ENCODE results near the gene LRP11.
A peak's percentile ranks its signal among the peaks of the same experiment; 100 is the strongest.
"Not testable (repeated sequence)": the region's sequence is repeated elsewhere in the genome, so short reads cannot be mapped to it uniquely, and the experiment has no call there.

Gene LRP11

GRCh38 chr6:149867876-149868640 lies 3.9 kb upstream of the LRP11 start:
- DNase-seq = peak; percentile 73

DNA sequence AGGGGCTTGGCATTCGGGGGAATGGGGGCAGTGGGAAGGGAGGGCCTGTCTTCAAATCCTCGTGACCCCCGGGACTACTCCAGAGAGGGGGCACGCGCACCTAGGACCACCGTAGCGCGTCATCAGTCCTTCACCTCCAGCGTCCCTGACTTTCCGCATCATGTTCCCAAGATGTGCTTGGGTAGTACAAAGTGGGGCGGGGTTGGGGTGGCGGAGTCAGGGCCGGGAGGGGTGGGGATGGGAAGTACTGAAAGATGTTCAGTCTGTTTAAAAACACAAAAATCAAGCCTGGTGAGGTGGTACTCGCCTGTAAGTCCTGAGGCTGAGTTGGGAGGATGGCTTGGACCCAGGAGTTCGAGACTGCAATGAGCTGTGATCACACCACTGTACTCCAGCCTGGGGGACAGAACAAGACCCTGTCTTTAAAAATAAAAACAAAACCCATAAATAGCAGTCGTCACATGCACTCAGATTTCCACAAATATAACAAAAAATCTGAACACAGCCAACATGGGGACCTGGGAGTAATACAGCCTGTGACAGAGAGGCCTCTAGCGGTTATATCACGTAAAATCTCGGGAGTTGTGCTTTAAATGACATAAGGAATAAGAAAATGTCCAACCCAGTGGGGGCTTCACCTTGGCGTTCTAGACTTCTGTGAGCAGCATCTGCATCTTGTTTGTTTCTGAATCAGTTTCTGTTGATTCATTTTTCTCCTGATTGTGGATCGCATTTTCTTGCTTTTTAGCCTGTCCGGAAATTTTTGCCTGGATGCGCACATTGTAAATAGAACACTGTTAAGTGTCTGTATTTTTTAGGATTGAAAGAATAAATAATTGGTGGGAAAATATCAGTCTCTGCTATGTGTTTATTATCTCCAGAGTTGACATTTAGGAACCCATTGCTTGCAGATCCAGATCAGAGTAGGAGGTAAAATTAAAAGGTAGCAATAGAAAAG lies 698 bp upstream of the LRP11 start:
- no peak for DNase-seq

DNA sequence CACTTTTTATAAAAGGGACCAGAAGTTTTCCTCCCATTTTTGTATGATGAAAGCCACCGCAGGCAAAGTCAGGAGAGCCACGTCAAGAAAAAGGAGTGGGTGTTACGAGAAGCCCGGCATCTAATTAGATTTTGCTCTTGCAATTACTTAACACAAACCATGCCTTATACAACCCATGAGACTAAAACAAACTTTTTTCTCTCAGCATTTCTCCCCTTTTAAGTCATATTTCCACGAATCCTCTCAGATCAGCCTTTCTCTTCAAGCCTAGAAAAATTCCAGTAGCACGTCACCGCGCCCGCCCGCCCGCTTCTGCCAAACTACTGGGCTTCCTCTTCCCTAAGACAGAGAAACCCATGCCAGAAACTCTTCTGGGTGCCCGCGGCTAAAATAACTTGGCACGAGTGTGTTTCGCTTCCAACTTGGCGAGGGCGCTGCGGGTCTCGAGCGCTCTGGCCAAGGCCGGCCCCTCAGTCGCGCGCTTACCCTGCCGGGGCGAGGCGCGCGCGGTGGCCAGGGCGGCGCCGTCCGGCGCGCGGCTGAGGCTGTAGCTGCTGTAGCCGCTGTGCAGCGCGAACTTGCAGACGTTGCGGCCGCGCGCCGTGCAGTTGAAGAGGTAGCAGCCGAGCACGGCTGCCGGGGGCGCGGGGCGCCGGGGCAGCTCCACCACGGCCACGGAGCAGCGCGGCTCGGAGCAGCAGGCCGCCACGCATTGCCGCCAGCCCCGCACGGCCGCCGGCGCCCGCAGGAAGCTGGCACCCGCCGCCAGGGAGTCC lies 1.0 kb downstream of the LRP11 start:
- peak; percentile 80 for DNase-seq

DNA sequence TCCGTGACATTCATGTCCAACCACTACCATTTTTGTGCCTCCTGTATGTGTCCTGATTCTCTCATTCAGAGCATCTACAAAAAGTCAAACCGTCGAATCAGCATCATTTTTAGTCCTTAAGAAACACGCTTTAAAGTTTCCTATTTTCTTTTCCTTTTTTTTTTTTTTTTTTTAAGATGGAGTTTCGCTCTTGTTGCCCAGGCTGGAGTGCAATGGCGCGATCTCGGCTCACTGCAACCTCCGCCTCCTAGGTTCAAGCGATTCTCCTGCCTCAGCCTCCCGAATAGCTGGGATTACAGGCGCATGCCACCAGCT lies 1.8 kb downstream of the LRP11 start:
- not testable (repeated sequence) for DNase-seq

- DNase-seq = no peak
These were observed 2.3 kb downstream of the LRP11 start for GRCh38 chr6:149861603-149862423.

- no peak for DNase-seq
These were observed 3.1 kb downstream of the LRP11 start for GRCh38 chr6:149860834-149861602.

DNA sequence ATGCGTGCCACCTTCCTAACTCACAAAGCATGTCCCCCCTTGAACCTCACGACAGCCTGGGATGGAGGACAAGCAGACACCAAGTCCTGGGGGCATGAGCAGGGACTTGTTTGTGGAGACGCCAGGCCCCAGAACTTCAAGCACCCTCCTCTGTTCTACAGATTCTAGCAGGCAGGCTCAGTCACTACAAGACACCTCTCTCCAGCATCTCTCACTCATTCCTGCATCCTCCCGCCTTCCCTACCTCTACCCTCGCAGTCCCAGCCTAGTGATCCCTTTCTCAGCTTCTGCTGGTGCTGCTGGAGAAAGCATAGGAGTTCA lies 3.7 kb downstream of the LRP11 start:
- DNase-seq = no peak

- no peak for DNase-seq
These were observed 4.2 kb downstream of the LRP11 start for GRCh38 chr6:149859938-149860337.

DNA sequence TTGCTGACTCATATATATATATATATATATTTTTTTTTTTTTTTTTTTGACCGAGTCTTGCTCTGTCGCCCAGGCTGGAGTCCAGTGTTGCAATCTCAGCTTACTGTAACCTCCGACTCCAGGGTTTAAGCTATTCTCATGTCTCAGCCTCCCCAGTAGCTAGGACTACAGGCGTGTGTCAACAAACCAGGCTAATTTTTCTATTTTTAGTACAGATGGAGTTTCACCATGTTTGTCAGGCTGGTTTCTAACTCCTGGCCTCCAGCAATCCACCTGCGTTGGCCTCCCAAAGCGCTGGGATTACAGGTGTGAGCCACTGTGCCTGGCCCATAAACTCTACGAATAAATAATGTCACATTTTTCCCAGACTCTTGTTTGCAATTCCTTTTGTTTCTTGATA lies 4.8 kb downstream of the LRP11 start:
- DNase-seq = no peak

- no peak for DNase-seq
These were observed 6.6 kb downstream of the LRP11 start for GRCh38 chr6:149857541-149857940.

DNA sequence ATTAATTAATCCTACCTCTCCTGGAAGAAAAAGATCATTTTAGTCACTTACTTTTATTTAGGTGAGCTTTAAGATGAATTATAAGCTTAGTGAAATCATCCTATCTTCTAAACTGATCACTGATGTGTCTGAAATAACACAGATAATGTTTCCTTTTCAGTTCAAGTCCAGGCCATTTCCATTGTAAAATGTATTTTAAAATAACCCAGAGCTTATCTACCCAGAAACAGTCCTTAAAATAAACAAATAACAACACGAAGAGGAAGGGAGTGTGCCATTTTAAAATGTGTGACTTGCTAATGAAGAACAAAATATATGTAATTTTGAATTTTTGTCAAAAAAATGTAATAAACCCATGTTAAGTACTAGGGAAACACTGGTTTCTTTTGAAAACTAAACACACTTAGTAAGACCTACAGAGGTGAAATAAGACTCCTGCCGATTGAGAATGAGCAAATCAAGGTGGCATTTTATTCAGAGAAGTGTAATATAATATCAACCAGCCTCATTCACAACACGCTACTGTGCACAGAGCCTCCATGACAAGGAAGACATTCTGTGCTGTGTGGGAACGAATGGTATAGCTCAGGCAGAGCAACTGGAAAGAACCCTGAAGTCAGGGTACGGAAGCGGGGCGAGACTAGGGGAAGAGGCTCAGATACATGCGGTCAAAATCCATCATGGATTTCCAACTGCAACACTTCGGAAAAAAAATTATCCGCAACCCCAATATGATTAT lies 7.7 kb downstream of the LRP11 start:
- DNase-seq = no peak

DNA sequence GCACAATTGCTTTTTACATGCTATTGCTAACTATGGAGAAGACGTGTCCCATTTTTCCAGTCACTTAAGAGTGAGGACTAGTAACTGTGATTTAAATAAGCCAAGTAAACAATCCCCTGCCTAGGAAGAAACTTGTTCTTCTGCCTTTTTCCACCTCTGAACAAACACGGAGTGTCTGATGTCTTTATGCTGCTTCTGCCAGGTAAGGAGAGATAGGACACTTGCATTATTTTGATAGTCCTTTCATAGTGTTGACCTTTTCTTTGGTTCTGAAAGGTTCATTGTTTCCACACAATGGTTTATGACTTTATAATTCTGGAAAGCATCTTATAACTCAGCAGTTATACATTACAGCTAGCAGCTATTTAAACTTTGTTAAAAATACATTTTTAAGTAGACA lies 8.4 kb downstream of the LRP11 start:
- DNase-seq = no peak

DNA sequence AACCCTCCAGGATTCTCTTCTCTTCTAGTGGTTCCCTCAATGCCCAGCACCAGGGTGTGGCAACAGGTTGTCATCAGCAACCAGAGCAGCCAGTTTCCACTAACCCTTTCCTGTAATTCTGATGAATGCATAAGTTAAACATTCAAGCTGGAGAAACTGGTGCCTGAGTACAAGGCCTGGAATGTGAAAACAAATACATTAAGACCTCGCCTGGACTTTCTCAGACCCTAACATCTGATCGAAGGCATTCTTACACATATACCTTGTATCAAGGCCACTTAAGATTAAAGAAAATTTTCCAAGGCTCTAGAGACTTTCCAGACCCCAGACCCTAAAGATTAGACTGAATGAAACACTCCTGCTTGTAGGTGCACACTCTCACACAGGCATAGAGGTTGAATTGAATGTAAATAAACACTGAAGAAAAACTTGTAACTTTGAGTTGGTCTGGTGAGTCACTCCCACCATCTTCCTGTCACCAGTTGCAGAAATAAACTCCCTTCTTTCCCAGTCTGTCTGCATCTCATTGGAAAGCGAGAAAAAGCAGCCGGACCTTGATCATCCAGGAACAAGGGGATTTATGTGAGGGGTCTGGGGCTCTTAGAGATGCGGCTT lies 9.0 kb downstream of the LRP11 start:
- peak; percentile 89 for DNase-seq

DNA sequence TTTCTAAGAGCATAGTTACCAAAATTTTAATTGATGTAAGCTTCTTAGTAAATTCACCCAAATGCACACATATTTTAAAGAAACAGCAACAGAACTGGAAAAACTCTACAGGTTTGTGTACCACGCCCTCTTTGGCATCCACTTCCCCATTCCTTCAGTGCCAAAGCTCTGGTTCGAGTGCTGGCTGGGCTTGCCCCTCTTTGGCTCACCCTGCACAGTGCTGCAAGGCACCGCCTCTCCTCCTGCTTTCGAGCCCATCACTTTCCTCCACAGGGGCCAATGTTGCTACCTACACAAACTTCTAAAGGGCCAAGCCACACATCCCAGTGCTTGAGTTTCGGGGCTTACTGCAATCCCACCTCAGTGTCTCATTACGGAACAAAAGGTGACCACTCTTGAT lies 9.6 kb downstream of the LRP11 start:
- DNase-seq = peak; percentile 69

DNA sequence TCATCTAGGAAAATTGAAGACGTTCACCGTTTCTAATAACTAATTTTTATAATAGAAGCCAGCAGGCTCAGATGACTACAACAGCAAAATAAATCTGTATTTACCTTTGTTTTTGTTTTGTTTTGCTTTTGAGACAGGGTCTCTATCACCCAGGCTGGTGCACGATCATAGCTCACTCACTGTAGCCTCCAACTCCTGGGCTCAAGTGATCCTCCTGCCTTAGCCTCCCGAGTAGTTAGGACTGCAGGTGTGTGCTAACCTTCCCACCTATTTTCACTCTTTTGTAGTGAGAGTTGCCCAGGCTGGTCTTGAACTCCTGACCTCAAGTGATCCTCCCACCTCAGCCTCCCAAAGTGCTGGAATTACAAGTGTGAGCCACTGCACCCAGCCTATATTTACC lies 10.1 kb downstream of the LRP11 start:
- not testable (repeated sequence) for DNase-seq

DNA sequence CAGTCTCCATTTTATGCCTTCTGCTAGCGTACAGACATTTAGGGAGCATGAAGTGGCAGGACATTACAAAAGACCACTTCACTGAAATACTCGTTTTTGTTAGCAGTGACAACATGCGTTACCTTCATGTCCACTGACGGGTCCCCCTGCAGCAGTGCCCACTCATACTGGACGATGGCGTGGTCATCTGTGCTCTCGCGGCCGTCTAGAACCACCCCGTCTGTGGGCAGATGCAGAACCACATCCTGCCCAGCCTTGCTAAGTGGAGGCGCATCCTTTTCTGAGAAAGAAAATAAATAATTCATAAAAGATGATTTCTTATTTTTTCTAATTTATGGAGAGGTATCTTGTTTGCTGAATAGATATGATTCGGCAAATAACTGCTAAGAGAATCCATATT lies 11.3 kb downstream of the LRP11 start:
- no peak for DNase-seq

- DNase-seq = peak; percentile 69
These were observed 12.0 kb downstream of the LRP11 start for GRCh38 chr6:149852180-149852579.

GRCh38 chr6:149851461-149852110 lies 12.6 kb downstream of the LRP11 start:
- DNase-seq = no peak

- not testable (repeated sequence) for DNase-seq
These were observed 15.8 kb downstream of the LRP11 start for GRCh38 chr6:149848343-149848742.

DNA sequence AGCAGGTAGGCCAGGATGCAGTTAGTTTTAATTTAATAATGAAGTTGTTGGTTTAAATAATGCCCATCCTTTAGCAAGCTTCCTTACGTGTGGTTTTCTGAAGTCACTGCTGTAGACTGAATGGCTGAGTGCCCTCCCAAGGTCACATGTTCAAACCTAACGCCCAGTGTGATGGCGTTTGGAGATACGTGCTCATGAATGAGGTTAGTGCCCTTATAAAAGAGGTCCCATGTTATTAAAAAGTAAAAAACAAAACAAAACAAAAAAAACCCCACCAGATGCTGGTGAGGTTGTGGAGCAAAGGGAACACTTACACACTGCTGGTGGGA lies 16.3 kb downstream of the LRP11 start:
- no peak for DNase-seq
